HG03558 (cell line): ENCODE results near the gene TCP11.

ENCODE experiments used
- ATAC-seq: cut with Tn5 transposase; IDR thresholded peaks from one replicate; pipeline ENCODE4 v1.9.1; 2021; ENCODE audit warnings: moderate number of reproducible peaks; ENCODE audit not compliant: unreplicated experiment; ENCODE audit errors: extremely low read depth

Gene TCP11

DNA sequence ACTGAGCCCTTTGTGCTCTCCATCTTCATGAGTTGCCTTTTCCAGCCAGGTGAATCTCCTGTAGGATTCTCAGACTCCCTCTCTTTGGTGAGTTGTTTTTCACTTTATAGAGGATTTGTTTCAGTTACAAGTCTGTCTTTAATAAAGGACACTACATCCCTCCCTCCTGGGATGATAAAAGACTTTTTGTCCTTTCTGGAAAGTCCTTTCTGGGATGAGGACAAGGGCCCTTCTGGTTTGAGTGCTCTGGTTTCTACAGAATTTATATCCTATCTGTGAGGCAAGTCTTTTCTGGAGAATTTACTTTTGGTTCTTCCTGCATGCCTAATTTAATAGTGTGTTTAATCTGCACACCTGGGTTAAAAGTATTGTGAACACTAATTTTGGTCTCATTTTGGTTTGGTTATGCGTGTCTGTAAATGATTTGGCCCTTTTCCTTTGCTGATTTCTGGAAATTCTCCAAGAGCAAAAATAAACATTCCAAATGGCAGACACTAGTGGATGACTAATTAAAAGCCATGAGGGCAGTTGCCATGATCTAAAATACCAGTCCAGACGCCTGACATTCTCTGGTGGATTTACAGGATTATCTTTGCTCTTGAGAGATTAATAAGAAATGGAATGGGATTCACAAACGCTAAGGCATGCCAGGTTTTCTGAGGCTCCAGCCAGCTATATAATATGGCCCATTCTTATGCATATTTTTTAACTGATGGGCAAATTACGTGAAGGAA, 44.8 kb downstream of the TCP11 start:
- no peak for ATAC-seq

DNA sequence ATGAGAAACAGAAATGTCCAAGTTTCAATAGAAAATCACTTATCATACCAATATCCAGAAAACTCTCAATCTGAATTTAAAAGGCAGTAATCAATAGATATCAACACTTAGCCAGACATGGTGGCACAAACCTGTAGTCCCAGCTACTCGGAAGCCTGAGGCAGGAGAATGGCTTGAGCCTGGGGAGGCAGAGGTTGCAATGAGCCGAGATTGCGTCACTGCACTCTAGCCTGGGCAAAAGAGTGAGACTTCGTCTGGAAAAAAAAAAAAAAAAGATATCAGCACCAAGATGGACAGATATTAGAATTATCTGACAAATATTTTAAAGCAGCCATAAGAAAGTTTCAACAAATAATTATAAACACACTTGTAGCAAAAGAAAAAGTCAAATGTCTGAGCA, 47.0 kb downstream of the TCP11 start:
- ATAC-seq = no peak

DNA sequence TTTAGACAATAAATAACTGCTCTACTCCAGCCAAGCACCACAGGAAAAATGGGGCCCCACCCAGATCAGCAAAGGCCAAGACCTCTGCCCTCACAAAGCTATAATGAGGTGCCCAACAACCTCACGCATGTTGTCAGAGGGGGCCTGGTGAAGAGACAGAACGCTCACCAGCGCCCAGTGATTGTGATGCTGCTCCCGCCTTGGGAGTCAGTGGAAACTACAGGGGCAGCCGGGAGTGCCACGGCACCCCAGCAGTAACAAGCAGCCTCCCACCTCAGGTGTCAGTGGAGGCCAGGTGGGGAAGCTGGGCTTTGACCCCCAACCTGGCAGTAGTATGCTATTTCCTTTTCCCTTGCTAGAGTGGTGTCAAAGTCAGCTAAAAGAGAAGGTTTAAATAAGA, 47.4 kb downstream of the TCP11 start:
- ATAC-seq = no peak

DNA sequence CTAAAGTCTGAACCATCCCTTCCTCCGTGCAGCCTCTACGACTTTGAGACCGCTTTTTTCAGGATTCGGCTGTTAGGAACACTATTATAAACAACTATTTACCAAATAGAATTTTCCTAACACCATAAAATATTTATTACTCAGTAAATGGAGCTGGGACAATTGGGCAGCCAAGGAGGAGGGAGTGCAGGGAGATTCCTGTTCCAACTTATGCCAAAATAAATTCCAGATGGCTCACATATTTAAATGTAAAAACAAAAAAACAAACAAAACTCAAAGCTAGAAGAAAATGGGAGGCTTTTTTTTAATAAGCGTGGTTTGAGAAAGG, 48.1 kb downstream of the TCP11 start:
- no peak for ATAC-seq

DNA sequence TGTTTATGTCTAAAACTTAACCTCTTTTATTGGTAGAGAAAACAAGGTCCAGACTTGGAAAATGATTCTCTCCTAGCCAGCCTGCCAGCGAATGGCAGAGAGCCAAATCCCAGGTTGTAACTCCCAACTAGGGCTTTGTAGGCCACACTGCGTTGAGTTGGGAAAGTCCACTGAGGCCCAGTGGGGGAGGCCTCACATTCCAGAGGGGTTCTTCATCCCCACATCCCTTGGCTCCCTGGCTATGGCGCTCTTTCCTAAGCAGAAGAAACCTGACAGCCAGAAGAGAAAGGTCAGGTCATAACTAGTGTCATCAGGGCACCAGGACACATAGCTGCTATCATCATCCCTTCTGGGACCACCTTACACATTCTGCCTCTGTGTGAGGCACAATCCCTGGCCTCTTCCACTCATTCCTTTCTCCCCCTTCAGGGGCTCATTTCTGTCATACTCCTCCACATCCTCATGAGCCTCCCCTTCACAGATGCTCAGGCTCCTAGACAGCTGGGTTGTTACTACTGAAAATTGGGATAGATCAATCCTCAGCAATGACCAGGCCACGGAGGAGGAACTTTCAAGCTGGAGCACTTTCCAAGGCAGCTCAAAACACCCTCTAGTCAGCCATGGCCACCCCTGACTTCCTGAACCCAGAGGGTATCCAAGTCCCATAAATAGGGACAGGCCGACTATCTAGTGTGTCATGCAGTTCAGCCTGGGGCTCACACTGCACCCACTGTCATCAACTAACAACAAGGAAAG, 48.6 kb downstream of the TCP11 start:
- no peak for ATAC-seq

DNA sequence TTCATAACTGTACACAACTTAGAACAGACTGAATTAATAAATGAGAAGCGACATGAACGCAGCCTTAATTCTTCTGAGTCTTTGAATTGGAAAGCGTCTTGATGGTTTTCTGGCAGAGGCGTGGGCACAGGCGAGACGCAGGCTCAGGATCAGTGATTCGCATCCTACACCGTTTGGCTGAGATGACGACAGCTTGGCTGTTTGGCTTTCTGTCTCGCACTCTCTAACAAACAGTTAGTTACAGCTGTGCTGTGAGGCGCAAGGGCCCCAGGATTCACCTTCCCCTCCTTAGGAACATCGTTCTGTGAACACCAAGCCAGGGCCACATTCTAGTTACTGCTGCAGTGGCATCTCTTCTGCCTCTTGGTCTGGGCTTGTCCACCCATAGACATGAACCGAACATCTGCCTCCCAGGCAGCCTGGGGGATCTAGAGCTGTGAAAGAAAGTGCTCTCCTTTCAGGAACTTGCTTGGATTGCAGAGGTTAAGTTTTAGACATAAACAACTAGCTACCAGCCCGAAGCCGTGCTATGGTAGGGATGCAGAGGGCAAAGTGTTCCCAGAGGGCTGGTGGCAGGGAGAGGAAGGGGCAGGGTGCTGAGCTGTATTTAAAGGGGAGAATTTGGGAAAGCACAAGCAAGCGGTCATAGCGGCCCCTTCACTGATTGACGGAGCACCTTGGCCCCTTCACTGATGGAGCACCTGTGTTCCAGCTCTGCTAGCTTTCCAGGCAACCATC, 49.6 kb downstream of the TCP11 start:
- no peak for ATAC-seq

DNA sequence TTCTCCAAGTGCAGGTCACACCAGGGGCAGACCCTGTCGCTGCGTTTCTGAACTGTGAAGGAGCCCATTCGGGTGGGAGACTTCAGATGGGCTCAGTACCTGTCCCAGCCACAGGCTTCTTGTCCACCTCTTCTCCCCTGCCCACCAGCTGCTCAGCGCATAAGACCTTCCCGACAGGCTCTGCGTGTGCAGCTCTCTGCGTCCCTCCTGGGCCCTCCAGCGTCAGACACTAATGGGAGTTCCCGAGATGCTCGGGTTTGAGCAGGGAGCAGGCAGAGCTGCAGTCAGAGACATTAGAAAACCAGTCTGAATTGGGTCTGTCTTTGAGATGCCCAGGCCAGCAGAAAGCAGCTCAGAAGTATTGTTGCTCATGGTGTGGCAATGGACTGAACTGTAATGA, 50.4 kb downstream of the TCP11 start:
- no peak for ATAC-seq

DNA sequence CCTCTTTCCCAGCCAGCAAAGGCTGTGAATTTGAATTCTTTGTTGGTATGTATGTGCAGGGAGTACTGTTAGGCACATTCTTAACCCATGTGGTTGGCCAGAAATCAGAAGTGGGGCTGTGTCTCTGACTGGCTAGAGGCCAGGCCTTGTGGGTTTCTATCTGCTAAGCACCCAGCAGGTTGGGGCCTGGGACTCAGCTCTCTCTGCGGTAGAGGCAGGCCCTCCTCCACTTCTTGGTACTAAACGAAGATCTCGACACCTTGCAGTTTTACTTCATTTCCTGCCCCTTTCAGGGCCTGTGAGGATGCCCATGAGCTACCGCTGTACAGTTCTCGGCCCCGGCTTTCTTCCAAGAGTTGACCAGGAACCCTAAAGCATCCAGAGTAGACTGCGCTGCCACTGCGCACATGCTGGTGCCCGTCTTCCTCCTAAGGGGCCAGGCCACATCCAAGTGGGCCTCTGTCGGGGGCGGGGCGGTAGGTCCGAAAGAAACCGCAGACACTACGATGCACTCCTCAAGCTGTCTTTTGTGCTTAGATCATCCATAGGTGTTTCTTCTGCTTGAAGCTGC, 51.1 kb downstream of the TCP11 start:
- ATAC-seq = no peak

DNA sequence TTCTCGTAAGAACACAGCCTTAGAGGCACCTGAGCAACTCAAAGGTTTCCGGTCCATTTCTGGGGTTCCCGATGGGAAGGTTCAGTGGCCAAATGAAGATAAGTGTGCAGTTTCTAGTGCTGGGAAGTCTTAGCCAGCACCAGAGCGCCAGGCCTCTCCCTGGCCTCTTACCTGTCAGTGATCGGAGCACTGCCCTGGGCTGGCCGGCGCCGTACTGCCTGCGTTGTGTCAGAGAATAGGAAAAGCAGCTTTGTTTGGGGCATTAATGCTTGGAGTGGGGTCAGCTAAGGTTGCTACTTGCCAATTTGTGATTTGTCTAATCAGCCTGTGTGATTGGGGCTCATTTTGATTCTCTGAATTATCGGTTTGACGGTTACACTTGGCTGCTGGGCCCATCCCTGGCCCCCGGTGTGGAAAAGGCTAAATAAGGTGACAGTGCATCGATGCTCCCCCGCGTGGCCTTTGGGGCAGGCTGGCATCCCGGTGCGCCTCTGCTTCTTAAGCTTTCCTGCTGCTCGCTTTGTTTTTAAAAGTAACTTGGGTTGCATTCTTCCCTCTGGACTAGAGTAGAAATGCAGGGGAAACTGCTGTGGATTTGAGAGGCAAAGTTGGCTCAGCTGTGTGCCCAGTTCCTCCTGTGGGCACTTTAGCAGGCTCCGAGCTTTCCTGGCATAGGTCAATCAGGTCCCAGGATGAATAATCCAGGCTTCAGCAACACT, 51.8 kb downstream of the TCP11 start:
- no peak for ATAC-seq

DNA sequence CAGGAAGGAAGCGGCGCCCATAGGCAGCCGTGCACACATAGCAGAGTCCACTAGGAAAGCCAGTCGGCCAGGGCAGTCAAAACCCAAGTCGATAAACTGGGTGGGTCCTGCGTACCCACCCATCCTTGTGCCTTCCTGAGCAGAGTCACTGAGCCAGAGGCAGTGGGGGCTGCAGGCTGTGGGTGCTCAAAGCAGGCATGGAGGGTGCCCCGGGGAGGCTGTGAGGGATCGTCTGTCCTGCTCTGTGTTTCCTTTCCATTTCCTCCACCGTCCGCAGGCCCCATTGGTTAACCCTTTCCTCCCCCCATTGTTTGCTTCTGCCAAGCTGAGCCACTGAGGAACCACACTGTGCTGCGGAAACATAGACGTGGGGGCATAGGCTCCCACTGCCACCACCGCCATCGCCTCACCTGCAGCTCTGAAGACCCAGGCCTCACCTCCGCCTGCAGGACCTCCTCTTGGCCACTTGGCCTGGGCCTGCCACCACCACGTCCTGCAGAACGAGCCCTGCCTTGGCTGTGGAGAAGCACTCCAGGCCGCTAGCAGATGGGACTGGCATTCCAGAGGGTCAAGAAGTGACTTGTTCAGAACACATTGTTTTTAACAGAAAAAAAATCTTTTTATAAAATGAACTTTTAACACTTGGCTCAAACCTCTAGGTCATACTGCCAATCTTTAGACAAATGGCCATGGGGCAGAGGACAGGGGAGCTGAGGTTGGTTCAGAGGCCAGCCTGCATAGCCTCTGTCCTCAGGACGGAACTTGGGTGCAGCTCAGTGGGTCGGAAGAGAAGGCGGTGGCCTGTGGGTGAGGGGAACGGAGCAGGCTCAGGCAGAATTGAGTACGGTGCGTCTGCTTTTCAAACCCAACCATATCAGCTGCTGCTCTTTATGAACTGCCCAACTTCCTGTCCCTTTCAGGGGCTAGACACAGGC, 52.6 kb downstream of the TCP11 start:
- no peak for ATAC-seq

DNA sequence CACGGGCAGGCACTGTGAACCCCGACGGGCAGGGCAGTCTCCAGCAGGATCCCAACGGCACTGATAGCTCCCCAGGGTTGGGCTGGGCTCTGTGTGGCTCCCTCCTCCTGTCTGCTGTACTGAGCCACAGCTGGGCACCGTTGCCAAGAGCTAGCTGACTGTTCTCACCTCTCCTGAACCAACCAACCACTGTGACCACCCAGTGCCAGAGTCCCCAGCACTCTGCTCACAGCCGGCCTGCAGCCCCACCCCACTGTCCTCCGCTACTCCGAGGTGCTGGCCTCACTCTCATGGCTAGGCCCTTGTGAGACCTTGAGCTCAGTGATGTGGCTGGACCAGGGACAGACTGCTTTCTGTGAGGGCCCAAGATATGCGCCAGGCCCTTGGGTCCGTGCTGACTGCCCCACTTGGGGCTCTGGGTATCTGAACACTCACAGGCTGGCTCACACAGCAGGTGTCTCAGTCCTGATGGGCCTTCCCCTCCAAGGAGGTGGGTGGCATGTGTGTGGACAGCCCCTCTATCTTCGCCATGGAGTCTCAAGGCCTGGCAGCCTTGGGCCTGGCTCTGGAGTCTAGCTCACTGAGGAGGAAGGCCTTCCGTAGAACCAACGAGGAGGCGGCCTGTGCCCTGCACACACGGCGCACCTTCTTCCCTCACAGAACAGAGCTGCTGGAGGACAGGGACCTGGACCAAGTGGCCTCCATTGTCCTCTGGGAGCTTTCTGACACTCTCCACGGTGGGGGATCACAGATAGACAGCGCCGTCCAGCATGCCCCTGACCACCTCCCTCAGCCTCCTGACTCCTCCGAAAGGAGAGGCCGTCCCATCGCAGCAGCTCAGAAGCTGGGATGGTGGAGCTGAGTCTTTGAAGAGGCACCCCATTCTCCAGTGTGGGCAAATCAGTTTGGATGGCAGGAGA, 53.5 kb downstream of the TCP11 start:
- ATAC-seq = no peak

DNA sequence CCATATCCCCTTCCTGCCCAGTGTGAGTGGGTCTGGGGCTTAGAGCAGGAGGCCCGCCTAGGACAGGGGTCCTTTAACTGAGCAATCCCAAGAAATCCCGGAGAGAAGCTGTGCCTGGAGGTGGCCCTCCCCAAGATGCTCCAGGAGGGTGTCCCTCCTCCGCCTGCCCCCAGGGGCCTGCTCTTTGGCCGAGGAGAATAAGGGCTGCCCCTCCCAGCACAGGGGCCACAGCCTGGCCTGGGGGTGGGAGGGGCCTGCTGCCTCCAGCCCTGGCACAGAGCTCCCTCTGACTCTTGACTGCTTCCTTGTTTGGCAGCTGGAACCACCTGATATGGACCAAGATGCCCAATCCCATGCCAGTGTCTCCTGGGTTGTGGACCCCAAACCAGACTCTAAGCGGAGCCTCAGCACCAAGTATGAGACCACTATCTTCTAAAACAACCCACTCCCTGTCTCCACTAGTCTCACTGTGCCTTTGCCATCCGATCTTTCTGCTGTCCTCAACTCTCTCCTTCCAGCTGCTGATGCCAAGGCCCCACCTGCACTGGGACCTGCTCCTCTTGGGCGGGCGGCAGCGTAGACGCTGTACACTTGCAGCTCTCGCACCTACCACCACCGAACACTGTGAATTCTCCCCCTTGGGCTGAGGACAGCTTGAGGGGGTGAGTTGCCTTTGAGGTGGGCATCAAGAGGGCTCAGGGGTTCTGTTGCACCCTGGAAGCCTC, 54.3 kb downstream of the TCP11 start:
- ATAC-seq = no peak

DNA sequence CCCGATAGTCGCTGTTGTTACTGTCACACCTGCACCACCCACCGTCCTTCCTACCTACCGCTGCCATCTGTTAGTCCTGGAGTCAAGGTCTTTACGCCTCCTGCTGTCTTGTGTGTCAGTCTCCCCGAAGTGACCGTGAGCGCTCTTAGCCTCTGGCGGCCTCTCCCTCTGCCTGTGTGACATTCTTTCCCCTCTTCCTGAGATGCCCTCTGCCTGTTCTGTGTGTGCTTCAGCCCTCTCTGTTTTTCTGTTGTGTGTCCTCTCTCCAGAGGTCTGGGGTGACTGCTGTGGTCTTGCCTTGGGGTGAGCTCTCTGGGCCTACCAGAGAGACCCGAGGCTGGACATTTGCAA, 54.9 kb downstream of the TCP11 start:
- no peak for ATAC-seq

DNA sequence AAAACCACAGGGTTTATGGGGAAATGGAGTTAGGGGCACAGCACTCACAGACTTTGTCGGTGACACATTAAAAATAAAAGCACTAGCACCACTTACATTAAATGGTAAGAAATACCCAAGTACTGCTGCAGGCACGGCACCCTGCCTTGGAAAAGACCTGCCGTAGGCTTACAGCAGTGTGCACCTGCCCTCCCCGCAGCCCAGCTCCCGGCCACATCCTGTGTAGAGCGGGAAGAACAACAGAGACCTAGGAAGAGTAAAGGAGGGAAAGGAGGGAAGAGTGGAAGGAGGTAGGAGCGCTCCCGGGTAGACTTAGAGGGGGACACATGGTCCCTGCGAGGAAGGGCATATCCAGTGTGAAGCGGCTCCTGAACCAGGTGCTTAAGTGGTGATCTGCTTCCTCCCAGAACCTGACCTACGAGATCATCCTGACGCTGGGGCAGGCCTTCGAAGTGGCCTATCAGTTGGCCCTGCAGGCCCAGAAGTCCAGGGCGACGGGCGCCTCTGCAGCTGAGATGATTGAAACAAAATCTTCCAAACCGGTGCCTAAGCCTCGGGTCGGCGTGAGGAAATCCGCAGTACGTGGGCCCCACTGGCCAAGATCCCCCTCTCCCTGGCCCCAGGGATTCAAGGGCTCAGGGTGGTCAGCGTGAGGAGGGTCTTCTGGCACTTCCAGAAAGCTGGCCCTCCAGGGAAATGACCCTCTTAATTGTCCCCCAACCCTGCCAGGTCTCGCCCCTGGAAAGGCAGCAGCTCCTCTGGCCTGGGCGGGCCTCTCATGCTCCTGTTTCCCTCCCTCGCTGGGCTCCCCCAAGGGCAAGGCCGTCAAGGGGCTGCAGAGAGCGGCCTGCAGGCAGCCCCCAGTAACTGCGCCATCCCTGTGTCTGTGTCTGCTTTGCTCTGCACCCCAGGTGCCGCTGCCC, 55.5 kb downstream of the TCP11 start:
- ATAC-seq = no peak

DNA sequence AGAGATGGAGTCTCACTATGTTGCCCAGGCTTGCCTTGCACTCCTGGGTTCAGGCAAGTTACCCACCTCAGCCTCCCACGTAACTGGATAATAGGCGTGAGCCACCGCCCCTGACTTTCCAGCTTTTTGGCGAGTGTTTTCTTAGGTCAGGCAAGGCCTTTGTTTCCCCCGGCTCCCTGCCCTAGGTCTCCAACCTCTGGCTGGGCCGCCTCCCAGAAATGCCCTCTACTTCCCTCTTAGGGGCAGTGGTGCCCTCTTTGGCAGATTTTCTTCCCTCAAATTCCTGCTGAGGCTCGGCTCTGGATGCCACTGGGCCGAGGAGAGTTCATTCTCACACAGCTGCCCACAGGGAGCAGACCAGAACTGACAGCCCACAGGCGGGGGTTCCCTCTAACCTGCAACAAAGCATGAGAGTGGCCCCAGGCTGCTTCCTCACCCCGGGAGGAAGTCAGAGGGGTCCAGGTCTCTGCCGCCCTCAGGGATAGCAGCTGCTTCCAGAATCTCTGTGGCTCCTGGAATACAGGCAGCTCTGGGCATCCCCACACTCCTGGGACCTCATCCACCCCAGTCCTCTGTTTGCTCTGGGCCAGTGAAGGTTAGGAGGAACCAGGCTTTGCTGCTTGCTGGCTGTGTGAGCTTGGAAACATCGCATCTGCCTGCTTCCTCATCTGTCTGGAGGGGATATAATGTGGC, 56.5 kb downstream of the TCP11 start:
- no peak for ATAC-seq

DNA sequence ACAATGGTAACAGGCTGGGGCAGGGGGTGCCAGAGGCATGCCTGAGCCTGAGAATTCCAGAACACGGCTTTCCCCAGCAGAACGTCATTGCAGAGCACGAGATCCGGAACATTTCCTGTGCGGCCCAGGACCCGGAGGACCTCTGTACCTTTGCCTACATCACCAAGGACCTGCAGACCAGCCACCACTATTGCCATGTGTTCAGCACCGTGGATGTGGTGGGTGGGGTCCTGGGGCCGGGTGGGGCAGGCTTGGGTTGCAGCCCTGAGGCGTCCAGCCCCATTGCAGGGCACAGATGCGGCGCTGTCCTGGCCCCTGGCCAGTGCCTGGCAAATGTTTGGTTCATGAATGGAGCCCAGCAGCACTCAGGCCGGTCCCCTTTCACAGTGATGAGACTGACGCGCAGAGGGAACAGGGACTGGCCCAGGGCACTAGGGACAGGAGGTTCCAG, 57.1 kb downstream of the TCP11 start:
- no peak for ATAC-seq
